Measurements from ENCODE around the gene ARL13B. TPM values are rescaled to one million over a fixed set of nuclear protein-coding genes. Genes with fewer than 3 reads are reported as not detected.
"Not testable (repeated sequence)": the region's sequence is repeated elsewhere in the genome, so short reads cannot be mapped to it uniquely, and the experiment has no call there.

ARL13B gene
- total and polyA plus RNA-seq, 9 donors: 6.2 to 16.3 (median 11.8) TPM

- no peaks in the 10 kb centered on the region for H3K9me3 ChIP-seq
- DNase-seq: no peak
- intact Hi-C loops (cut with DNase I): no loop called here
- no peak for TF ChIP-seq CTCF (IDR thresholded peaks at IDR 0.05)
- no peak for TF ChIP-seq EP300 (IDR thresholded peaks at IDR 0.05)
- no peak for TF ChIP-seq POLR2A (IDR thresholded peaks at IDR 0.05)
- no peaks in the 10 kb centered on the region for H3K4me1 ChIP-seq (ENCODE audit: insufficient read depth)
- 93 to 96% (median 94%) methylated on average over 1 of the region's 1 CpG for WGBS, 3 donors
- no peaks in the 10 kb centered on the region for H3K36me3 ChIP-seq
- H3K27ac ChIP-seq: no peak overlapping the region
- H3K4me3 ChIP-seq: no peak overlapping the region
- H3K27me3 ChIP-seq: no peaks in the 10 kb centered on the region
These were observed 18.9 kb upstream of the ARL13B start for GRCh38 chr3:93961026-93961425.

GRCh38 chr3:93961489-93961888 lies 18.5 kb upstream of the ARL13B start:
- 45 to 63% (median 51%) methylated on average over 1 of the region's 1 CpG for WGBS, 3 donors
- intact Hi-C loops (cut with DNase I): no loop called here
- TF ChIP-seq POLR2A (IDR thresholded peaks at IDR 0.05) (no peak), CTCF (IDR thresholded peaks at IDR 0.05) (no peak), EP300 (IDR thresholded peaks at IDR 0.05) (no peak)
- no peak for DNase-seq
- Histone ChIP-seq H3K27me3 (no peaks in the 10 kb centered on the region), H3K9me3 (no peaks in the 10 kb centered on the region), H3K27ac (no peak overlapping the region), H3K36me3 (no peaks in the 10 kb centered on the region), H3K4me1 (ENCODE audit: insufficient read depth) (no peaks in the 10 kb centered on the region), H3K4me3 (no peak overlapping the region)

- H3K4me3 ChIP-seq: no peak overlapping the region
- no peaks in the 10 kb centered on the region for H3K36me3 ChIP-seq
- H3K27me3 ChIP-seq: no peaks in the 10 kb centered on the region
- no peak overlapping the region for H3K27ac ChIP-seq
- WGBS, 3 donors: 91 to 97% (median 93%) methylated on average over 3 of the region's 3 CpGs
- DNase-seq: no peak
- intact Hi-C loops (cut with DNase I): no loop called here
- TF ChIP-seq EP300 (IDR thresholded peaks at IDR 0.05) (no peak), POLR2A (IDR thresholded peaks at IDR 0.05) (no peak), CTCF (IDR thresholded peaks at IDR 0.05) (no peak)
- H3K4me1 ChIP-seq (ENCODE audit: insufficient read depth): no peaks in the 10 kb centered on the region
- no peaks in the 10 kb centered on the region for H3K9me3 ChIP-seq
These were observed 17.2 kb upstream of the ARL13B start for GRCh38 chr3:93962798-93963197.

- DNase-seq; intact Hi-C loops (cut with DNase I); H3K4me1 ChIP-seq (ENCODE audit: insufficient read depth); H3K27ac ChIP-seq; H3K36me3 ChIP-seq; H3K4me3 ChIP-seq; H3K9me3 ChIP-seq; H3K27me3 ChIP-seq: not testable (repeated sequence)
- 96 to 97% (median 97%) methylated on average over 19 of the region's 19 CpGs for WGBS, 3 donors
These were observed 14.8 kb upstream of the ARL13B start for GRCh38 chr3:93965106-93965505.

- no peak for DNase-seq
- Histone ChIP-seq H3K36me3 (no peaks in the 10 kb centered on the region), H3K4me1 (ENCODE audit: insufficient read depth) (no peaks in the 10 kb centered on the region), H3K27ac (no peak overlapping the region), H3K9me3 (no peaks in the 10 kb centered on the region), H3K4me3 (no peak overlapping the region), H3K27me3 (no peaks in the 10 kb centered on the region)
- no peak for TF ChIP-seq EP300 (IDR thresholded peaks at IDR 0.05)
- TF ChIP-seq POLR2A (IDR thresholded peaks at IDR 0.05): no peak
- TF ChIP-seq CTCF (IDR thresholded peaks at IDR 0.05): no peak
- 60 to 80% (median 66%) methylated on average over 3 of the region's 3 CpGs for WGBS, 3 donors
- intact Hi-C loops (cut with DNase I): no loop called here
These were observed 10.5 kb upstream of the ARL13B start for GRCh38 chr3:93969443-93969842.

Measured in ovary (tissue), 9 donors.